GM12801 (cell line): ENCODE measurements around the gene DLG5.

Experiments used
- TF ChIP-seq, protein P1 (sequence below): IDR thresholded peaks from one replicate; pipeline ENCODE4 v1.5.1; 2011; ENCODE audit warnings: control low read depth; ENCODE audit not compliant: insufficient read length; ENCODE audit errors: extremely low read depth

The DLG5 gene

DNA sequence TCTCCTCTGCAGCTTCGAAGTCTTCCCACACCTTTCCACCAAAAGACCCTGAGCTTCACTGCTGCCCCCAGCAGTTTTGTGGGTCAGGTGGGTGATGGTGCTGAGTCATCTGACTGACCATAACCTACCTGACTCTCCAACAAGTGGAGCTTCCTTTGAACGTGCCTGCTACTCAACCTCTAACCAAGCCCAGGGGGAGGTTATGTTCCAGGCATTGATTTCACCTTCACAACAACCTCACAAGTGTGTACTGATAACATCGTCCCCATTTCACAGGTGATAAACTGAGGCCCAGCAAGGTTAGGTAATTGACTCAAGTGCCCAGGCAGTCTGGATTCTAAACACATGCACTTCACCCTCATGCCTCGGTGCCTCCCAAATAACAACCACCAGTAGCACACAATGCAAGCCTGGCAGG lies 66.7 kb downstream of the DLG5 start:
- TF ChIP-seq, protein P1, sequence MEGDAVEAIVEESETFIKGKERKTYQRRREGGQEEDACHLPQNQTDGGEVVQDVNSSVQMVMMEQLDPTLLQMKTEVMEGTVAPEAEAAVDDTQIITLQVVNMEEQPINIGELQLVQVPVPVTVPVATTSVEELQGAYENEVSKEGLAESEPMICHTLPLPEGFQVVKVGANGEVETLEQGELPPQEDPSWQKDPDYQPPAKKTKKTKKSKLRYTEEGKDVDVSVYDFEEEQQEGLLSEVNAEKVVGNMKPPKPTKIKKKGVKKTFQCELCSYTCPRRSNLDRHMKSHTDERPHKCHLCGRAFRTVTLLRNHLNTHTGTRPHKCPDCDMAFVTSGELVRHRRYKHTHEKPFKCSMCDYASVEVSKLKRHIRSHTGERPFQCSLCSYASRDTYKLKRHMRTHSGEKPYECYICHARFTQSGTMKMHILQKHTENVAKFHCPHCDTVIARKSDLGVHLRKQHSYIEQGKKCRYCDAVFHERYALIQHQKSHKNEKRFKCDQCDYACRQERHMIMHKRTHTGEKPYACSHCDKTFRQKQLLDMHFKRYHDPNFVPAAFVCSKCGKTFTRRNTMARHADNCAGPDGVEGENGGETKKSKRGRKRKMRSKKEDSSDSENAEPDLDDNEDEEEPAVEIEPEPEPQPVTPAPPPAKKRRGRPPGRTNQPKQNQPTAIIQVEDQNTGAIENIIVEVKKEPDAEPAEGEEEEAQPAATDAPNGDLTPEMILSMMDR, result no peak

DNA sequence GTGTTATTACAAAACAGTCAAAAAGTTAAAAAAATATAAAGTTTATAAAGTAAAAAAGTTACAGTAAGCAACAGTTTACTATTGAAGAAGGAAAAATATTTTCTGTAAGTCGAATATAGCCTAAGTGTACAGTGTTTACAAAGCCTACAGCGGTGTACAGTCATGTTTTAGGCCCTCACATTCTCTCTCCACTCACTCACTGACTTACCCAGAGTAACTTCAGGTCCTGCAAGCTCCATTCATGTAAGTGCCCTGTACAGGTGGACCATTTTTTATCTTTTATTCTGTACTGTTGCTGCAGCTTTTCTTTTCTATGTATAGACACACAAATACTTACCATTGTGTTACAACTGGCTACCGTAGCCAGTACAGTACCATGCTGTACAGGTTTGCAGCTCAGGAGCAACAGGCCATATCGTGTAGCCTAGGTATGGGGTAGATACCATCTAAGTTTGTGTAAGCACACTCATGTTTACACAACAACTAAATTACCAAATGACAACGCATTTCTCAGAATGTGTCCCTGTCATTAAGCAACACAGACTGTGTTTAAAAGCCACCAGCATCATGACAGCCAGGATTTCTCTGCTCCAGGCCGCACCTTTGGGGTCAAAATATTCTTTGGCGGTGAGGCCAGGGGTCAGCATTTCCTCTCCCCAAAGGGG lies 67.2 kb downstream of the DLG5 start:
- TF ChIP-seq, protein P1, result no peak

DNA sequence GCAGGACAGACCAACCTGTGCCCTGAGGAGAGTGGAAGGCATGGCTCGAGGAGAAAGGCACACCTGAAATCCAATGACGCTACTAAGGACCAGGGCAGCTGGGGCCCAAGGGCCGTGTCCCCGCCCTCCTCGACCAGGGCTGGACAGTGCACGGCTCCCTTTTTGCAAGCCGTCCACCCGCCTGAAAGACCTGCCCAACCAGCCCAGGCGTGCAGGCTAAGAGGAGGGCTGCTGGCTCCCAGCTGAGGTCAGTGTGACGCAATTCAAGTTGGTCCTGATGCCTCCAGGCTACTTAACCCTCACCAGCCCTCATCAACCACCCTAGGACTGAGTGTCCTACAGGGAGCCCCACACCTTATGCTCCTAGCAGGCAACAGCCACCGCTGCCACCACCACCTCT lies 69.3 kb downstream of the DLG5 start:
- TF ChIP-seq, protein P1, result no peak

DNA sequence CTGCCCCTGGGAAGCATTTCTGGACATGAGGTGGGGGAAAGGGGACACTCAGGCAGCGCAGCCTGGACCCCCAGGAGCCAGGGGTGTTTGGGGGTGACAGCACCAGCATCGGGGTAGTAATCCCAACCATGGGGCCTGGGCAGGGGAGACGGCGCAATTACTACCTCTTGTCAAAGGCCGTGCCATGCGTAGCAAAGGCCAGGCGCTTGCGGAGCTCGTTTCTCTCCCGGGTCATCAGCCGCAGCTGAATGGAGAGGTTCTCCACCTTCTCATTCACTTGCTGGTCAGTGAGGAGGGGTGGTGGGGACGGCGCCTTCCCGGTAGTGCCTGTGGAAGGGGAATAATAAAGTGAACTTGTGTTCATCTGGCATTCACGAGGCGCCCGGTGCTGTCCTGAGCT lies 70.0 kb downstream of the DLG5 start:
- TF ChIP-seq, protein P1, result no peak

DNA sequence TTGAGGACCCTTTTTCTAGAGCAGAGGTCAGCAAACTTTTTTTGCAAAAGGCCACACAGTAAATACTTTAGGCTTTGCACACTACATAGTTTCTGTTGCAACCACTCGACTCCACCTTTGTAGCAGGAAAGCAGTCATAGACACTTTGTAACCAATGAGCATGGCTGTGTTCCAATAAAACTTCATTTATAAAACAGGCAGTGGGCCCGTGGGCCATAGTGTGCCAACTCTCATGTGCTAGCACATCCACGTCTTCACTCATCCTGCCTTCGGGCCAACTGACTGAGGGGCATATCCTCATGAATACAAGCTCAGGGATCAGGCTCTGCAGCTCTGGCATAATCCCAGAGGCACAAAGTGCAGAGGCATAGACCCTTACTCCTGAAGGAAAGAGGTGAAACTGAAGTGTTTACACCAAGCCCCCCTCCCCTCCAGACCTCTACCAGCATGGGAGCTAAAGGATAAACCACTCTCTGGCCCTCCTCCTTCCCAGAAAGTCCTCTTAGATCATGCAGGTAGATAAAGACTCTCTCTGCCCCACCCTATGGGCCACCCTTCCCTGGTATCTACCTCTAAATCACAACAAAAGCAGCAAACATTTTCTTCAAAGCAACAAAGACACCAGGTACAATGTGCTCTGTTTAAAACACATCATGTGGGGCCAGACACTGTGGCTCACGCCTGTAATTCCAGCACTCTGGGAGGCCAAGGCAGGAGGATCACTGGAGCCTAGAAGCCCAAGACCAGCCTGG lies 71.0 kb downstream of the DLG5 start:
- TF ChIP-seq, protein P1, result no peak

DNA sequence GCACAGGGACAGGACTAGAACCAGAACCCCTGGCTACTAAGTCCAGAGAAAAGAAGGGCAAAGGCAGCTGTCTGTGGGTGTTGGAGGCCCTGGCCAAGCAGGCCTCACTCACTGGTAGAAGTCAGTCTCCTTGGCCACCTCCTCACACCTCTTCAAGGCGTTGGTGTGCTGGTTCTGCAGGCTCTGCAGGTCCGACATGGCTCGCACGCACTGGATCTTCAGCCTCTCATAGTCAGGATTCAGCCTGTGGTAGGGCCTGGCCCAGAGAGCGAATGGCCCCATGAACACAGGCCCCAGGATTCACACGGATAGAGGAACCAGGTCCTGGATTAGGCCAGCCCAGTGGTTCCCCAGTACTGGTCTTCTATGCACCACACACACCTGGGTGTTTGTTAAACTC lies 72.4 kb downstream of the DLG5 start:
- TF ChIP-seq, protein P1, result no peak

DNA sequence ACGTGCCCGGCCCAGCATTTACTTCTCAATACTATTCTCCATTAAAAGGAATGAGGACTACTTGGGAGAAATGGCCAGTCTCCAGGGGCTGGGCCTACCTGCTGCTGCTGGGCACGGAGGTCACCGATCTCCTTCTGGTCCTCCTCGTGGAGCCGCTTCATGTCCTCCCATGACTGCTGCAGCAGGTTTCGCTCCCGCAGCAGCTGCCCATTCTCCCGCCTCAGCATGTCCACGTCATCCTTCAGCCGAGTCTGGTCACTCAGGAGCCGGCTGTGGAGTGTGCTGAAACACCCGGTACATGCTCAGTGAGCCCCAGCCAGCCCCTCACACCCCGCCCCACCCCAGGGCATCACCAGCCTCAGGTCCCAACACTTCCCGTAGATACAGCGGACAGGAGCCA lies 73.3 kb downstream of the DLG5 start:
- TF ChIP-seq, protein P1, result no peak
